Upper lobe of left lung (tissue), 6 donors: ENCODE measurements around the gene MACROD2. TPM values are rescaled to one million over a fixed set of nuclear protein-coding genes. Genes with fewer than 3 reads are reported as not detected.

Experiments used
- ATAC-seq, 2 donors: fragments of 200-7000 bp; cut with Tn5 transposase; one replicate each; pipeline ENCODE4 v1.9.1; 2022; ENCODE audit warnings: mild to moderate bottlenecking in 2 of 2, moderate library complexity in 2 of 2; ENCODE audit not compliant: low FRiP score in 2 of 2
- DNase-seq, 2 donors: peaks; one replicate each; pipeline ENCODE4 v3.0.0-alpha.2; 2019 to 2020
- H3K27ac ChIP-seq, 4 donors: fragments of 200-600 bp; sonication (generic); one replicate each; pipeline ENCODE4 v1.5.1; 2016 to 2019
- H3K27me3 ChIP-seq, 4 donors: fragments of 200-600 bp; sonication (generic); one replicate each; pipeline ENCODE4 v1.5.1; 2017 to 2019
- H3K36me3 ChIP-seq, 4 donors: fragments of 200-600 bp; sonication (generic); one replicate each; pipeline ENCODE4 v1.5.1; 2016 to 2019
- H3K4me1 ChIP-seq, 4 donors: fragments of 200-600 bp; sonication (generic); one replicate each; pipeline ENCODE4 v1.5.1; 2018 to 2019
- H3K4me3 ChIP-seq, 4 donors: fragments of 200-600 bp; sonication (generic); one replicate each; pipeline ENCODE4 v1.5.1; 2017 to 2019; ENCODE audit warnings: mild to moderate bottlenecking in 2 of 4, moderate library complexity in 1 of 4
- H3K9me3 ChIP-seq, 4 donors: fragments of 200-600 bp; sonication (generic); one replicate each; pipeline ENCODE4 v1.5.1; 2018 to 2019
- CTCF ChIP-seq, 6 experiments: fragments of 450-650 bp in 4 of 6; fragments of 200-600 bp in 2 of 6; sonication (generic) in 2 of 6; IDR thresholded peaks; one replicate each; pipeline ENCODE4 v1.5.1; 2016 to 2019; ENCODE audit warnings: antibody characterized with exemption in 6 of 6
- EP300 ChIP-seq, 4 donors: sonication (generic); formaldehyde crosslinking; IDR thresholded peaks; one replicate each; pipeline ENCODE4 v1.5.1; 2017; ENCODE audit warnings: antibody characterized with exemption in 4 of 4, control low read depth in 2 of 4
- POLR2A ChIP-seq, 4 donors: fragments of 450-650 bp; IDR thresholded peaks; one replicate each; pipeline ENCODE4 v1.5.1; 2016 to 2017; ENCODE audit warnings: antibody characterized with exemption in 4 of 4, mild to moderate bottlenecking in 2 of 4
- POLR2AphosphoS5 ChIP-seq, 2 donors: sonication (generic); formaldehyde crosslinking; IDR thresholded peaks; one replicate each; pipeline ENCODE4 v1.5.1; 2017; ENCODE audit warnings: antibody characterized with exemption in 2 of 2
- WGBS, 2 donors: methylation state at CpG; one replicate each; pipeline ENCODE4 v1.1.5; 2017 to 2018; 5-methylcytosine and 5-hydroxymethylcytosine counted together
- total RNA-seq, 6 donors: library from RNA; depleted of rRNA in 4 of 6; stranded (reverse); fragments of >200 nt in 4 of 6; gene quantifications; one replicate each; pipeline versions ENCODE4 v1.1.0 to v1.2.1, GENCODE V29; 2016 to 2021
- donor health status: DM: no; HTN: no; CAD: no; lungs with moderate emphysema.
- donor health status: DM: no; HTN: yes; CAD: no; lungs with severe emphysema.

Gene MACROD2
- total RNA-seq, 6 donors from 2014 or later, result 20.7 to 84.3 (median 36.3) TPM

GRCh38 chr20:15638816-15639215 lies 1643.5 kb downstream of the MACROD2 start:
- Histone ChIP-seq H3K4me3 (no peak overlapping the region), H3K36me3 (no peaks in the 10 kb centered on the region), H3K9me3 (no peaks in the 10 kb centered on the region), H3K27ac (no peak overlapping the region), H3K27me3 (no peaks in the 10 kb centered on the region), H3K4me1 (no peaks in the 10 kb centered on the region)
- no peak for DNase-seq
- WGBS, 2 donors, result 87% methylated on average over 5 of the region's 5 CpGs
- TF ChIP-seq POLR2AphosphoS5 (IDR thresholded peaks at IDR 0.05), result no peak
- TF ChIP-seq EP300 (IDR thresholded peaks at IDR 0.05), result no peak
- ATAC-seq, result no peak

GRCh38 chr20:15639839-15640238 lies 1644.5 kb downstream of the MACROD2 start:
- no peak for TF ChIP-seq CTCF (IDR thresholded peaks at IDR 0.05)
- TF ChIP-seq EP300 (IDR thresholded peaks at IDR 0.05), result no peak
- no peak for TF ChIP-seq POLR2A (IDR thresholded peaks at IDR 0.05)
- TF ChIP-seq POLR2AphosphoS5 (IDR thresholded peaks at IDR 0.05), result no peak
- DNase-seq (no peak), ATAC-seq (no peak)
- no peaks in the 10 kb centered on the region for H3K4me1 ChIP-seq
- H3K36me3 ChIP-seq, result no peaks in the 10 kb centered on the region
- no peaks in the 10 kb centered on the region for H3K9me3 ChIP-seq
- no peak overlapping the region for H3K4me3 ChIP-seq
- H3K27me3 ChIP-seq, result no peaks in the 10 kb centered on the region
- H3K27ac ChIP-seq, result no peak overlapping the region
- WGBS, 2 donors, result 84 to 93% methylated on average over 1 of the region's 1 CpG

- no peaks in the 10 kb centered on the region for H3K9me3 ChIP-seq
- no peak for DNase-seq
- whole genome bisulfite sequencing, 2 donors, result 57 to 64% methylated on average over 6 of the region's 6 CpGs
- no peak overlapping the region for H3K27ac ChIP-seq
- H3K4me1 ChIP-seq, result no peaks in the 10 kb centered on the region
- no peak for TF ChIP-seq POLR2AphosphoS5 (IDR thresholded peaks at IDR 0.05)
- TF ChIP-seq CTCF (IDR thresholded peaks at IDR 0.05), result no peak
- TF ChIP-seq POLR2A (IDR thresholded peaks at IDR 0.05), result no peak
- no peak for TF ChIP-seq EP300 (IDR thresholded peaks at IDR 0.05)
- H3K27me3 ChIP-seq, result no peaks in the 10 kb centered on the region
- no peaks in the 10 kb centered on the region for H3K36me3 ChIP-seq
- H3K4me3 ChIP-seq, result no peak overlapping the region
- no peak for ATAC-seq
Measured at GRCh38 chr20:15642109-15642508, 1646.8 kb downstream of the MACROD2 start.

- DNase-seq (no peak), ATAC-seq (no peak)
- no peaks in the 10 kb centered on the region for H3K9me3 ChIP-seq
- TF ChIP-seq POLR2A (IDR thresholded peaks at IDR 0.05), result no peak
- no peak for TF ChIP-seq EP300 (IDR thresholded peaks at IDR 0.05)
- no peak for TF ChIP-seq POLR2AphosphoS5 (IDR thresholded peaks at IDR 0.05)
- no peak for TF ChIP-seq CTCF (IDR thresholded peaks at IDR 0.05)
- 44 to 45% methylated on average over 4 of the region's 4 CpGs for WGBS, 2 donors
- H3K4me3 ChIP-seq, result no peak overlapping the region
- H3K36me3 ChIP-seq, result no peaks in the 10 kb centered on the region
- no peaks in the 10 kb centered on the region for H3K27me3 ChIP-seq
- no peak overlapping the region for H3K27ac ChIP-seq
- no peaks in the 10 kb centered on the region for H3K4me1 ChIP-seq
Measured at GRCh38 chr20:15642676-15643075, 1647.4 kb downstream of the MACROD2 start.

GRCh38 chr20:15643713-15644112 lies 1648.4 kb downstream of the MACROD2 start:
- Histone ChIP-seq H3K27ac (no peak overlapping the region), H3K4me1 (no peaks in the 10 kb centered on the region), H3K9me3 (no peaks in the 10 kb centered on the region), H3K4me3 (no peak overlapping the region), H3K36me3 (no peaks in the 10 kb centered on the region), H3K27me3 (no peaks in the 10 kb centered on the region)
- DNase-seq (no peak), ATAC-seq (no peak)
- 84 to 85% methylated on average over 2 of the region's 2 CpGs for WGBS, 2 donors
- TF ChIP-seq POLR2A (IDR thresholded peaks at IDR 0.05), result no peak

- Histone ChIP-seq H3K9me3 (no peaks in the 10 kb centered on the region), H3K4me3 (no peak overlapping the region), H3K36me3 (no peaks in the 10 kb centered on the region), H3K27me3 (no peaks in the 10 kb centered on the region), H3K27ac (no peak overlapping the region), H3K4me1 (no peaks in the 10 kb centered on the region)
- ATAC-seq (no peak), DNase-seq (no peak)
- 60 to 77% methylated on average over 2 of the region's 2 CpGs for WGBS, 2 donors
- TF ChIP-seq CTCF (IDR thresholded peaks at IDR 0.05) (no peak), POLR2A (IDR thresholded peaks at IDR 0.05) (no peak), EP300 (IDR thresholded peaks at IDR 0.05) (no peak), POLR2AphosphoS5 (IDR thresholded peaks at IDR 0.05) (no peak)
Measured at GRCh38 chr20:15645816-15646215, 1650.5 kb downstream of the MACROD2 start.
